GM21825 (cell line): Measurements from ENCODE around the gene DPF3.
"Not testable (repeated sequence)": the region's sequence is repeated elsewhere in the genome, so short reads cannot be mapped to it uniquely, and the experiment has no call there.

Experiments
- ATAC-seq: cut with Tn5 transposase; IDR thresholded peaks from one replicate; pipeline ENCODE4 v1.9.1; 2021; ENCODE audit warnings: mild to moderate bottlenecking, moderate library complexity; ENCODE audit not compliant: unreplicated experiment

DPF3 gene

GRCh38 chr14:72881543-72881942, 12.4 kb downstream of the DPF3 start:
- ATAC-seq: no peak

- ATAC-seq: no peak
Measured at GRCh38 chr14:72880820-72881219, 13.1 kb downstream of the DPF3 start.

- ATAC-seq: no peak
Measured at GRCh38 chr14:72880164-72880563, 13.7 kb downstream of the DPF3 start.

GRCh38 chr14:72879431-72879830, 14.5 kb downstream of the DPF3 start:
- no peak for ATAC-seq

GRCh38 chr14:72878746-72879145, 15.2 kb downstream of the DPF3 start:
- no peak for ATAC-seq

GRCh38 chr14:72876710-72877063, 17.2 kb downstream of the DPF3 start:
- no peak for ATAC-seq

GRCh38 chr14:72876005-72876709, 17.7 kb downstream of the DPF3 start:
- ATAC-seq: no peak

GRCh38 chr14:72870878-72871277, 23.0 kb downstream of the DPF3 start:
- ATAC-seq: not testable (repeated sequence)

GRCh38 chr14:72869407-72870329, 24.2 kb downstream of the DPF3 start:
- ATAC-seq: no peak

- no peak for ATAC-seq
Measured at GRCh38 chr14:72868500-72868899, 25.4 kb downstream of the DPF3 start.

GRCh38 chr14:72864712-72865365, 29.1 kb downstream of the DPF3 start:
- ATAC-seq: no peak

- no peak for ATAC-seq
Measured at GRCh38 chr14:72863216-72864006, 30.5 kb downstream of the DPF3 start.

GRCh38 chr14:72856530-72857266, 37.2 kb downstream of the DPF3 start:
- ATAC-seq: no peak

- no peak for ATAC-seq
Measured at GRCh38 chr14:72855913-72856312, 38.0 kb downstream of the DPF3 start.

- no peak for ATAC-seq
Measured at GRCh38 chr14:72852194-72852593, 41.7 kb downstream of the DPF3 start.

GRCh38 chr14:72851635-72852034, 42.3 kb downstream of the DPF3 start:
- ATAC-seq: no peak

- ATAC-seq: no peak
Measured at GRCh38 chr14:72850360-72850759, 43.5 kb downstream of the DPF3 start.

GRCh38 chr14:72849222-72849621, 44.7 kb downstream of the DPF3 start:
- no peak for ATAC-seq

- no peak for ATAC-seq
Measured at GRCh38 chr14:72847721-72848120, 46.2 kb downstream of the DPF3 start.

- no peak for ATAC-seq
Measured at GRCh38 chr14:72845683-72846082, 48.2 kb downstream of the DPF3 start.
